HCT116 (cell line): ENCODE measurements around the gene POLR3H.

Experiments
- ATF3 ChIP-seq: IDR thresholded peaks from 2 replicates; pipeline ENCODE4 v1.6.1; 2012
- CTCF ChIP-seq, 3 experiments: fragments of 200-600 bp in 1 of 3; sonication (generic) in 1 of 3; IDR thresholded peaks in 2 of 3; conservative IDR thresholded peaks in 1 of 3; 2 replicates each; pipeline ENCODE4 v1.5.1; 2012 to 2017; ENCODE audit warnings: low read depth in 2 of 3, low read length in 2 of 3, antibody characterized with exemption in 1 of 3, borderline replicate concordance in 1 of 3, control low read depth in 1 of 3, mild to moderate bottlenecking in 1 of 3, mixed read lengths in 1 of 3, mixed run types in 1 of 3, moderate library complexity in 1 of 3; ENCODE audit not compliant: insufficient read depth in 1 of 3
- EZH2 ChIP-seq: fragments of 200-600 bp; sonication (generic); IDR thresholded peaks from 2 replicates; pipeline ENCODE4 v1.6.1; 2017; ENCODE audit warnings: antibody characterized with exemption, mixed run types
- JUND ChIP-seq: IDR thresholded peaks from 2 replicates; pipeline ENCODE4 v1.6.1; 2012
- MAX ChIP-seq: IDR thresholded peaks from 2 replicates; pipeline ENCODE4 v1.6.1; 2012
- POLR2A ChIP-seq: IDR thresholded peaks from 2 replicates; pipeline ENCODE4 v1.7.0; 2011; ENCODE audit warnings: borderline replicate concordance; ENCODE audit not compliant: insufficient read depth, insufficient read length; ENCODE audit errors: extremely low read depth
- POLR2AphosphoS5 ChIP-seq: IDR thresholded peaks from 2 replicates; pipeline ENCODE4 v1.6.1; 2011; ENCODE audit warnings: mild to moderate bottlenecking, low read depth, low read length, moderate library complexity
- RAD21 ChIP-seq: IDR thresholded peaks from 2 replicates; pipeline ENCODE4 v1.6.1; 2012; ENCODE audit warnings: low read depth, mild to moderate bottlenecking
- SP1 ChIP-seq: IDR thresholded peaks from 2 replicates; pipeline ENCODE4 v1.6.1; 2012; ENCODE audit warnings: low read depth
- YY1 ChIP-seq: IDR thresholded peaks from 2 replicates; pipeline ENCODE4 v1.6.1; 2011; ENCODE audit warnings: low read length, low read depth, moderate library complexity, mild to moderate bottlenecking; ENCODE audit not compliant: insufficient replicate concordance; ENCODE audit errors: extremely low read depth

GRCh38 chr22:41517172-41518047 is 26.9 kb downstream of the POLR3H start:
- no peak for TF ChIP-seq POLR2A
- TF ChIP-seq ATF3 = no peak
- peak; percentile 74 to 96 (median 85); a peak in 5 of 6 replicates for TF ChIP-seq CTCF (IDR thresholded peaks at IDR 0.05 in 2 of 3, conservative IDR thresholded peaks at IDR 0.05 in 1 of 3; ENCODE audit: borderline replicate concordance in 1 of 3, insufficient read depth in 1 of 3, low read depth in 2 of 3, low read length in 2 of 3)
- peak; percentile 96 for TF ChIP-seq RAD21
- no peak for TF ChIP-seq EZH2
- no peak for TF ChIP-seq YY1
- TF ChIP-seq JUND = no peak
- no peak for TF ChIP-seq SP1
- TF ChIP-seq MAX = no peak
- TF ChIP-seq POLR2AphosphoS5 = no peak
